Activated CD4-positive, alpha-beta memory T cell treated with anti-CD3 and anti-CD28 coated beads for 36 hours (primary cell): ENCODE measurements around the gene NSA2. TPM values are rescaled to one million over a fixed set of nuclear protein-coding genes. Genes with fewer than 3 reads are reported as not detected.

Source experiments
- CTCF ChIA-PET: fragments of 350-600 bp; sonication (Branson Sonifier 250); formaldehyde crosslinking; loops from one replicate; lab custom pipeline; 2021; ENCODE audit warnings: antibody characterized with exemption, inconsistent platforms; lab: Charles Lee
- POLR2A ChIA-PET: fragments of 350-600 bp; sonication (Branson Sonifier 250); formaldehyde crosslinking; loops from one replicate; lab custom pipeline; 2021; ENCODE audit warnings: antibody characterized with exemption; lab: Charles Lee
- DNase-seq: peaks from one replicate; pipeline ENCODE4 v3.0.0-alpha.2; 2020
- H3K27ac Mint-ChIP-seq: one replicate; pipeline ENCODE4 v1.8.0; 2021; ENCODE audit warnings: mixed read lengths
- H3K27me3 Mint-ChIP-seq: one replicate; pipeline ENCODE4 v1.8.0; 2021; ENCODE audit warnings: mixed read lengths
- H3K36me3 Mint-ChIP-seq: one replicate; pipeline ENCODE4 v1.8.0; 2021; ENCODE audit warnings: mixed read lengths
- H3K4me1 Mint-ChIP-seq: one replicate; pipeline ENCODE4 v1.8.0; 2021; ENCODE audit warnings: low read depth, mixed read lengths
- H3K4me3 Mint-ChIP-seq: one replicate; pipeline ENCODE4 v1.8.0; 2021; ENCODE audit warnings: mild to moderate bottlenecking, mixed read lengths
- H3K9me3 Mint-ChIP-seq: one replicate; pipeline ENCODE4 v1.8.0; 2021; ENCODE audit warnings: mixed read lengths
- intact Hi-C: fragments of 100-400 bp; cut with micrococcal nuclease; formaldehyde crosslinking; loops from one replicate; pipeline ENCODE4 v1.15.1; 2023
- total RNA-seq, 2 experiments: library from RNA; stranded (reverse); gene quantifications; one replicate each; pipeline ENCODE4 v1.2.3, GENCODE V29; 2021

Gene NSA2
- total RNA-seq, 2 experiments from 2014 or later, result 96.1 to 98.0 TPM

DNA sequence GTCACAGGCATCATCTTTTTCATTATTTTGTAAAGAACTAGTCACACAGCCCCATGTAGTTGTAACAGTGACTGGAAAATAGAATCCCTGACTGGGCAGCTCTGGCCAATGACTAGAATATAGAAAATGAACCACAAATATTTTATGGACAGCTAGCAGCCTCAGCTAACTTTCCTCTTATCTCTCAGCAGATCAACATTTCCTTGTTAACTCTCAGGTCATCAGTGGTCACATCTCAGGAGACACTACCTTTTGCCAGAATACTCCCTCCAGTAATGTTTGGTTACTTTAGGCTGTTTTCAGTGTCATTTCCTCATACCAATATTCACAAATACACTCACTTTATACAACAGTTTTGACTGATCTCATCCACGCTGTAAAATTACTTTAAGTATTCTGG is 55.2 kb downstream of the NSA2 start:
- no peaks in the 10 kb centered on the region for H3K9me3 Mint-ChIP-seq
- peaks cover 2% of the 10 kb centered on the region for H3K4me1 Mint-ChIP-seq
- ChIA-PET POLR2A (no interaction called here), CTCF (no interaction called here)
- no peak overlapping the region for H3K4me3 Mint-ChIP-seq
- no peak for DNase-seq
- intact Hi-C loops, result no loop called here
- no peak overlapping the region for H3K27ac Mint-ChIP-seq
- H3K36me3 Mint-ChIP-seq, result peaks cover 1% of the 10 kb centered on the region
- no peaks in the 10 kb centered on the region for H3K27me3 Mint-ChIP-seq

DNA sequence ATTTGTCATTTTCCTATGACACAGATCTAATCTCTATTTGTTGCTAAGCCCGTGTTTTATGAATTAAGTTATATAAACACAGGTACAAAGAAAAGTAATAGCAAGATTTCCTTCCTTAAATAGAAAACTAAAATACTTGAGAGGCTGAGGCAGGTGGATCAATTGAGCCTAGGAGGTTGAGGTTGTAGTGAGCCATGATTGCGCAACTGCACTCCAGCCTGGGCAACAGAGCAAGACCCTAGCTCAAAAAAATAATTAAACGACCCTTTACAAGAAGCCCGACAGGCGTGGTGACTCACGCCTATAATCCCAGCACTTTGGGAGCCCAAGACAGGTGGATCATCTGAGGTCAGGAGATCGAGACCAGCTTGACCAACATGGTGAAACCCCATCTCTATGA is 62.4 kb downstream of the NSA2 start:
- H3K4me3 Mint-ChIP-seq, result no peak overlapping the region
- intact Hi-C loops, result no loop called here
- POLR2A ChIA-PET, result no interaction called here
- DNase-seq, result no peak
- H3K9me3 Mint-ChIP-seq, result no peaks in the 10 kb centered on the region
- no peaks in the 10 kb centered on the region for H3K4me1 Mint-ChIP-seq
- H3K27me3 Mint-ChIP-seq, result no peaks in the 10 kb centered on the region
- H3K36me3 Mint-ChIP-seq, result peaks cover 8% of the 10 kb centered on the region
- H3K27ac Mint-ChIP-seq, result no peak overlapping the region
- CTCF ChIA-PET, result no interaction called here

Other genes with a start within 250 kb of the NSA2 start
- under 1 TPM; 0.29 to 0.44 TPM for gene ENC1, start 126.5 kb upstream of the NSA2 start, total RNA-seq
- gene HEXB, start 82.0 kb upstream of the NSA2 start, total RNA-seq, result 10 to 100 TPM; 67.1 to 68.5 TPM
- gene GFM2, start 132 bp upstream of the NSA2 start, total RNA-seq, result 10 to 100 TPM; 30.9 to 33.0 TPM
- gene FAM169A, start 99.1 kb downstream of the NSA2 start, total RNA-seq, result 10 to 100 TPM in 1 of 2 experiments, 1 to 10 TPM in 1; 9.0 to 10.4 TPM